Activated CD4-positive, CD25-positive, alpha-beta regulatory T cell treated with anti-CD3 and anti-CD28 coated beads, Interleukin-2, amount 50 U/mL, for 16 hours (primary cell): ENCODE results near the gene IFITM10.
"Not testable (repeated sequence)": the region's sequence is repeated elsewhere in the genome, so short reads cannot be mapped to it uniquely, and the experiment has no call there.

Source experiments
- DNase-seq: peaks from one replicate; pipeline ENCODE4 v3.0.0-alpha.2; 2020; ENCODE audit warnings: low read depth, low spot score

IFITM10 gene

GRCh38 chr11:1691878-1692707 is 58.3 kb downstream of the IFITM10 start:
- no peak for DNase-seq

DNA sequence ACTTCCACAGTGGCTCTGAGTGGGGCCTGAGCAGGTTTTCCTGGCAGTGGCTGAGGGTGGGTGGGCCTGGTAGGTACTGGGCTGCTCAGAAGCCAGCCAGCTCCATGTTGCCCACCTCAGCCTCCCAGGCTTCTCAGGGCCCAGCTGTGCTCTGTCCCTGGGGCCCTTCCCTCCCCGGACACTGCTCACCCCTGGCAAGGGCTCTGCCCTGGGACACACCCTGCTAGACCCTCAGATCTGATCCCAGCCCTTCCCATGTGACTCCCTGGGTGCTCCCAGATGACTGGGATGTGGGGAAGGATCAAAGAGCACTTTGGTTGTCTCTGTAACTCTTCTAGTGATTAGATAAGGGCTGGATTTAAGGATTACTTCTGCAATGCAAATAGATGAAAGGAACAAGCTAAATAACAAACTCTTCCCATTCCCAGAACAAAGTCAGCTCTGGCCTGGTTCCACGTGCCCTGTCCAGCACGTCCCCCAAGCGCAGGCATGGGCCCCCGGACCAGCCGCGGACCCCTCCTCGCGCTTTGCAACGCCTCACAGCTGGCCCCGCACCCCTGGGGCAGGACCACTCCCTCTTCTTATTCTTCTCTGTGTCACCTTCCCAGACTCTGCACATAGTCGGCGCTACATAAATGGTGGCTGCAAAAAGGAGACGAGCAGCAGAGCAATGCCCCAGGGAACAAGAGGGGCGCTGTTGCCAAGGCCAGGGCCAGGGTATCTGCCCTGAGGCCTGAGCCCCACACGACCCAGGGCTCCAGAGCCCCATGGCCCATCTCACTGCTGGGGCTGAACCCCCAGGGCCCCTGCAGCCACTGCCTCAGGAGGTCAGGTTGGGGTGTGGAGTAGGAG is 59.1 kb downstream of the IFITM10 start:
- DNase-seq = no peak

- no peak for DNase-seq
These were observed 60.0 kb downstream of the IFITM10 start for GRCh38 chr11:1690167-1691025.

DNA sequence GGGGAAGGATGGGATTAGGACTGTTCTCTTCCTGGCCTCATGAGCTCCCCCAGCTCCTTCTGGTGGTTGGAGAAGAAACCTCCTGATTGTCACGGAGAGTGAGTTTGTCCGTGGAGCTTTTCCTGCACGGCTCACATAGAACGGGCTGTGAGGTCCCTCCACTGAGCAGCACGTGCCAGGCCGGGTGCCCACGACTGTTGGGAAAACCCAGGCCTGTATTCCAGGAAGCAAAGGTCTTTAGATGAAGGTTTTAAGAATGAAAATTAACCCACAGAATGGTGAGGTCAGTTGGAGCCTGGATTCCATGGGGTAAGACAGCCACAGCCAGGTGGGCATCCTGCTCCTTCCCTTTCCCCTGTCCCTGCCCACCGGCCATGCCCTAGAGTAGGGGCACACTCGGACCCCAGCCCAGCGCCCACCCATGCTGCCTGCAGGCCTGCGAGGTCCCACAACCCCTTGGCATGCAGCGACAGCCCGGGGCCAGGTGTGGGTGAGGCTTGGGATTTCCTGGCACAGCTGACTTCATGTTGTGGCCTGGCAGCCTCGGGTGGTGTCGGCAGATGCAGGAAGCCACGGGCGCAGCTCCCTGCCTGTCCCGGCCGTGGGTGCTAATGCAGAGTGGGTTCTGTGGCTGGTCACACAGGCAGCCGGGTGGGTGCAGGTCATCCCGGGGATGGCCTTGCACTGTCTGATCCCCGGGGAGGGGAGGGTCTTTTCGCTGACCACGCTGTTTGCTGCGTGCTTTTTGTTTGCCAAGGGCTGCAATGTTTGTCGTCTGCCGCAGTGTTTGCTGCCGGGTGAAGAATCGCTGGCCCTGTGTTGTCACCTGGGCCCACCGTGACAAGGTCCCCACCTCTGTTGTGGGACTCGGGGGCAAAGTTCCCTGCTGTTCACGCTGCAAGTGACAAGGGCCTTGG is 60.9 kb downstream of the IFITM10 start:
- DNase-seq = not testable (repeated sequence)

DNA sequence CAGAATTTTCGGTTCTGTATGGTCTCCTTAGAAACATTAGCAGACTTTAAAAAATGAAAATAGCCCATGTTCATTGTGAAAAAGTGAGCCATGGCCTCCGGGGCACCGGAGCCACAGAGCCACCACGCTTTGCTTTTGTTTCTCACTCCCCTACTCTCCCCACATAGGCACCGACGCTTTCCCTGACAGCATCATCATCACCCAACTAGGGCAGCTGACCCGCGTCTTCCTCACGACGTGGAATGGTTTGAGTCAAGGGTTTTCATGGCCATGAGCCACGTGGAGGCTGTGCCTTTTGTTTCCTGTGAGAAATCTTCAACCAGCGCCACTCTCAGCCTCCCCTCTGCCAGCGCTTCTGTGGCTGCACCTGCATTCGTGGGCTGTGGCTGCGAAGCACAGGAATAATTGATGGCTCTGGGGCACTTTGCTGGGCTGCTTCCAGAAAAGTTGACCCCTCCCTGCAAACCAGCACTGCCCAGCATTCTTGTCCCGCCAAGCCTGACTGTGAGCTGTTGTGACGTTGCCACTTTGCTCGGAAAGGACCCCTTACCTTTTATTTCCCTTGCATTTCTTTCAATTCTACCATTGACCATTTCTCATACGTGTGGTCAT is 62.0 kb downstream of the IFITM10 start:
- DNase-seq = not testable (repeated sequence)

GRCh38 chr11:1686220-1686619 is 64.2 kb downstream of the IFITM10 start:
- DNase-seq = not testable (repeated sequence)

GRCh38 chr11:1684886-1685874 is 65.2 kb downstream of the IFITM10 start:
- DNase-seq = not testable (repeated sequence)

DNA sequence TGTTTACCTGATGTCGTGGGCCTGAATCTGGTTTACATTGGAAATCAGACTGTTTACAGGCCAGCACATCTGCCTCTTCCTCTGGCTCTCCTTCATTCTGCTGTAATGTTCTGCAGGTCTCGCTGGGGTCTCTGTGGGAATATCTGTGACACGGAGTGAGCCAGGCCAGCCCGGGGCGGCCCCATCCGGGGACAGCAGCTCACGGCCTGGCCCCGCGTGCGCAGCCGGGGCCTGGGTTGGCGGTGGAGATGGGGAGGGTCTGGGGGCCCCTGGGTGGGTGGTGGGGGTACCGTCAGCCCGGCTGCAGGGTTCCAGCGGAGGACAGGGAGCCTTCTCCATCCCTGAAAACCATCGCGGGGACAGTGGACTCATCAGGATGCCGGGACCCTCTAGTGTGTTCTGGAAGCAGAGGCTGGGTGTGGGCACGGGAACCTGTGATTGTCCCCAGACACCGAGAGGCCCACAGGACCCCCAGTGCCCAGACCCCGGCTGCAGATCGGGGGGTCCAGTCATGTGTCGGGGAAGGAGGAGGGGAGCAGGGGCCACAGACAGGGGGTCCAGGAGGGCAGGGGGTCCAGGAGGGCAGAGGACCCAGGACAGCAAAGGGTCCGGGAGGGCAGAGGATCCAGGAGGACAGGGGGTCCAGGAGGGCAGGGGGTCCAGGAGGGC is 66.4 kb downstream of the IFITM10 start:
- not testable (repeated sequence) for DNase-seq

DNA sequence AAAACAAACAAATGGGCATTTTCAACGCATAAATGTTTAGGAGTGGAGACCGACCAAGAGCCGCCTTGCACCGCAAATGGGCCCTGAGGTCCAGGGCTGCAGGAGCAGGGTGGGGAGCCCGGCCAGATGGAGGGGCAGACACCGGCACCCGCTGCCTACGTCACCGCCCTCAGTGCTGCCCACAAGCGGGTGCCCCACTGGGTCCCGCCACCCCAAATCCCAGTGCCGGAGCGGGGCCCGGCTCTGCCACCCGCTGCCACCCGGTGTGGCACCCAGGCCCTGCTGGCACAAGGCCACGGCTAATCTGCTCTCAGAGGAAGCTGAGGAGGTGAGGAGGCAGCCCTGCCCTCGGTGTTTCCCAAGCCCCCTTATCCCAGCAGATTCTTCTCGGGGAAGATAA is 67.2 kb downstream of the IFITM10 start:
- not testable (repeated sequence) for DNase-seq
